ENCODE results near the gene CHST12. TPM values are rescaled to one million over a fixed set of nuclear protein-coding genes. Genes with fewer than 3 reads are reported as not detected.

CHST12 gene
- total and polyA plus RNA-seq, 2 of the 4 experiments (the other 2 are of a cell fraction): 3.8 to 27.0 TPM

- ChIA-PET CTCF (interaction anchor here (1.2 kb wide), 1 partner anchor 9 kb away, joined by 3 read pairs; no protein-coding TSS in a partner anchor), POLR2A (ENCODE audit: unreplicated experiment) (no interaction called here)
- peaks cover 13% of the 10 kb centered on the region; the same call in 1 of the 2 replicates for H3K27me3 ChIP-seq (ENCODE audit: control insufficient read depth, insufficient read depth, low read length)
- peaks cover 5% of the 10 kb centered on the region; the same call in 1 of the 2 replicates for H3K9me3 ChIP-seq (ENCODE audit: control insufficient read depth, insufficient read depth, low read length)
- no peak for TF ChIP-seq POLR2A (IDR thresholded peaks at IDR 0.05; ENCODE audit: low read depth, low read length)
- TF ChIP-seq CHD1 (IDR thresholded peaks at IDR 0.05; ENCODE audit: low read depth, low read length): no peak
- no peak for TF ChIP-seq FOS (IDR thresholded peaks at IDR 0.05; ENCODE audit: low read depth, low read length)
- no peak for TF ChIP-seq RCOR1 (IDR thresholded peaks at IDR 0.05; ENCODE audit: insufficient replicate concordance, low read length)
- TF ChIP-seq MAFK (IDR thresholded peaks at IDR 0.05; ENCODE audit: low read depth, low read length): no peak
- no peak for TF ChIP-seq BHLHE40 (IDR thresholded peaks at IDR 0.05; ENCODE audit: low read depth, low read length)
- no peak for TF ChIP-seq MXI1 (IDR thresholded peaks at IDR 0.05; ENCODE audit: borderline replicate concordance, low read depth, low read length)
- no peak for TF ChIP-seq MAZ (IDR thresholded peaks at IDR 0.05; ENCODE audit: borderline replicate concordance, low read depth, low read length)
- TF ChIP-seq CEBPB (IDR thresholded peaks at IDR 0.05; ENCODE audit: low read depth, low read length): no peak
- no peak for TF ChIP-seq ELK1 (IDR thresholded peaks at IDR 0.05; ENCODE audit: borderline replicate concordance, low read depth, low read length)
- dilution Hi-C loops (cut with HindIII; ENCODE audit: low sequenced_read_pairs, unreplicated experiment) (no loop called here), intact Hi-C loops (cut with micrococcal nuclease) (loop anchor here (10.0 kb wide), 2 partner anchors 166 to 676 kb away; no protein-coding TSS in a partner anchor), in situ Hi-C loops (cut with MboI; ENCODE audit: low sequenced_read_pairs) (no loop called here)
- 91% methylated on average over 4 of the region's 19 CpGs; no CpG with 5 or more reads in 1 of the 2 experiments for WGBS, 2 experiments (ENCODE audit: extremely low coverage in 2 of 2, insufficient read length in 1 of 2)
- H3K56ac ChIP-seq (ENCODE audit: extremely low read depth, insufficient read depth, low read length): no peak overlapping the region
- no peak overlapping the region for H3K27ac ChIP-seq (ENCODE audit: insufficient read depth, low read length)
- no peak overlapping the region for H3K4me2 ChIP-seq (ENCODE audit: low read depth, low read length)
- DNase-seq (no peak), ATAC-seq (ENCODE audit: low read depth) (no peak)
- no peaks in the 10 kb centered on the region for H4K20me1 ChIP-seq (ENCODE audit: insufficient read depth, low read length)
- no peak overlapping the region for H3K18ac ChIP-seq (ENCODE audit: low read depth, low read length)
- no peak overlapping the region for H3K23ac ChIP-seq (ENCODE audit: low read depth, low read length)
- no peak overlapping the region for H4K5ac ChIP-seq (ENCODE audit: low read depth, low read length)
- no peak overlapping the region for H4K8ac ChIP-seq (ENCODE audit: low read depth in 2 of 2, low read length in 2 of 2)
- H4K91ac ChIP-seq (ENCODE audit: insufficient read depth, low read depth, low read length): no peak overlapping the region
- no peak overlapping the region for H2BK120ac ChIP-seq (ENCODE audit: low read depth, low read length)
- no peaks in the 10 kb centered on the region for H3K4me1 ChIP-seq (ENCODE audit: control insufficient read depth, insufficient read depth, low read length)
- H2BK20ac ChIP-seq (ENCODE audit: low read depth, low read length): no peak overlapping the region
- H3K79me1 ChIP-seq (ENCODE audit: low read depth in 1 of 2, low read length in 2 of 2): no peaks in the 10 kb centered on the region
- H2AK9ac ChIP-seq (replicated peaks; ENCODE audit: low read depth, low read length, poor library complexity): no peak overlapping the region
- no peaks in the 10 kb centered on the region for H3K36me3 ChIP-seq (ENCODE audit: control insufficient read depth, insufficient read depth, low read length)
- H2AFZ ChIP-seq (replicated peaks; ENCODE audit: low read length, poor library complexity): no peak overlapping the region
- H2AK5ac ChIP-seq (ENCODE audit: low read depth, low read length): no peak overlapping the region
- H2BK15ac ChIP-seq (ENCODE audit: low read depth, low read length): no peak overlapping the region
- H3K9ac ChIP-seq (ENCODE audit: low read depth, low read length): no peak overlapping the region
- H2BK5ac ChIP-seq (ENCODE audit: low read depth, low read length, poor library complexity, severe bottlenecking): no peak overlapping the region
- no peak overlapping the region for H3K14ac ChIP-seq (replicated peaks; ENCODE audit: low read depth, low read length)
- H3K9me1 ChIP-seq (ENCODE audit: insufficient read depth, low read length): no peaks in the 10 kb centered on the region
- no TSS peak for BruUV-seq (replicated peaks)
- H3K4me3 ChIP-seq (ENCODE audit: insufficient read depth, low read depth, low read length): no peak overlapping the region
- no peak overlapping the region for H3K4ac ChIP-seq (ENCODE audit: low read depth, low read length)
Measured at GRCh38 chr7:2478800-2479199, 75.4 kb downstream of the CHST12 start.

Measured in IMR-90 (cell line).